PC-9 (cell line): ENCODE measurements around the gene KIFC1. TPM values are rescaled to one million over a fixed set of nuclear protein-coding genes. Genes with fewer than 3 reads are reported as not detected.
A peak's percentile ranks its signal among the peaks of the same experiment; 100 is the strongest.
"Not testable (repeated sequence)": the region's sequence is repeated elsewhere in the genome, so short reads cannot be mapped to it uniquely, and the experiment has no call there.

Experiments
- BruUV-seq: library from RNA; stranded (reverse); fragments of 400-500 nt; replicated peaks from 2 replicates; lab custom pipeline; 2021; lab: Mats Ljungman, UMichigan
- CTCF ChIA-PET: fragments of 300-600 bp; sonication (Branson Sonifier 250); formaldehyde crosslinking; loops from one replicate; lab custom pipeline; 2022; ENCODE audit warnings: antibody characterized with exemption; lab: Charles Lee
- POLR2A ChIA-PET: fragments of 300-600 bp; sonication (Branson Sonifier 250); formaldehyde crosslinking; loops from one replicate; lab custom pipeline; 2022; ENCODE audit warnings: antibody characterized with exemption; ENCODE audit not compliant: unreplicated experiment; lab: Charles Lee
- DNase-seq, 2 experiments: peaks; one replicate each; pipeline versions ENCODE4 v3.0.0 to v3.0.0-alpha.2; 2015 to 2022; ENCODE audit warnings: mixed read lengths in 1 of 2
- H2AFZ ChIP-seq: fragments of 200-600 bp; sonication (generic); 2 replicates; pipeline ENCODE4 v1.8.1; 2017; ENCODE audit warnings: antibody characterized with exemption
- H3F3A ChIP-seq: fragments of 200-600 bp; sonication (generic); 2 replicates; pipeline ENCODE4 v1.8.1; 2017; ENCODE audit warnings: antibody characterized with exemption, mild to moderate bottlenecking, low read depth; ENCODE audit not compliant: insufficient read depth
- H3K27ac ChIP-seq: fragments of 200-600 bp; sonication (generic); 2 replicates; pipeline ENCODE4 v1.6.1; 2016; ENCODE audit warnings: mixed run types
- H3K27me3 ChIP-seq: fragments of 200-600 bp; sonication (generic); 2 replicates; pipeline ENCODE4 v1.6.1; 2016; ENCODE audit warnings: low read depth, mixed run types; ENCODE audit not compliant: insufficient read depth
- H3K36me3 ChIP-seq: fragments of 200-600 bp; sonication (generic); 2 replicates; pipeline ENCODE4 v1.6.1; 2016; ENCODE audit warnings: low read depth, mixed run types
- H3K4me1 ChIP-seq: fragments of 200-600 bp; sonication (generic); replicated peaks from 2 replicates; pipeline ENCODE4 v1.6.1; 2016; ENCODE audit warnings: mixed run types; ENCODE audit not compliant: insufficient read depth
- H3K4me2 ChIP-seq: fragments of 200-600 bp; sonication (generic); 2 replicates; pipeline ENCODE4 v1.6.1; 2017; ENCODE audit warnings: mixed run types
- H3K4me3 ChIP-seq: fragments of 200-600 bp; sonication (generic); 2 replicates; pipeline ENCODE4 v1.6.1; 2016; ENCODE audit warnings: mixed run types
- H3K79me2 ChIP-seq: fragments of 200-600 bp; sonication (generic); 2 replicates; pipeline ENCODE4 v1.6.1; 2017; ENCODE audit warnings: low read depth, mixed run types
- H3K9me2 ChIP-seq: fragments of 200-600 bp; sonication (generic); 2 replicates; pipeline ENCODE4 v1.8.1; 2017; ENCODE audit warnings: mild to moderate bottlenecking; ENCODE audit not compliant: insufficient read depth
- H3K9me3 ChIP-seq: fragments of 200-600 bp; sonication (generic); 2 replicates; pipeline ENCODE4 v1.8.1; 2016; ENCODE audit warnings: low read depth; ENCODE audit not compliant: insufficient read depth
- H4K20me1 ChIP-seq: fragments of 200-600 bp; sonication (generic); 2 replicates; pipeline ENCODE4 v1.8.1; 2017; ENCODE audit not compliant: insufficient read depth
- CTCF ChIP-seq: fragments of 200-600 bp; sonication (generic); conservative IDR thresholded peaks from 2 replicates; pipeline ENCODE4 v1.6.1; 2017; ENCODE audit warnings: mixed run types, antibody characterized with exemption, mild to moderate bottlenecking, moderate library complexity
- EZH2 ChIP-seq: fragments of 200-600 bp; sonication (generic); IDR thresholded peaks from 2 replicates; pipeline ENCODE4 v1.8.0; 2017; ENCODE audit warnings: antibody characterized with exemption, low read depth
- intact Hi-C: fragments of 100-400 bp; cut with micrococcal nuclease; formaldehyde crosslinking; loops from one replicate; pipeline ENCODE4 v1.10.0; 2022; ENCODE audit not compliant: unreplicated experiment
- total RNA-seq: library from RNA; stranded (reverse); gene quantifications from 2 replicates; pipeline ENCODE4 v1.2.3, GENCODE V29; 2021

KIFC1 gene
- total RNA-seq, 1 experiment from 2014 or later: 91.4 TPM

GRCh38 chr6:33392979-33393378, 1.4 kb downstream of the KIFC1 start:
- H3K9me2 ChIP-seq: no peaks in the 10 kb centered on the region
- H4K20me1 ChIP-seq: no peaks in the 10 kb centered on the region; the same call in 1 of the 2 replicates
- no peak overlapping the region for H3K27ac ChIP-seq
- H3K9me3 ChIP-seq: no peaks in the 10 kb centered on the region
- CTCF ChIA-PET: no interaction called here
- H3K4me3 ChIP-seq: peak overlapping the region; percentile 63
- no TSS peak for BruUV-seq
- H2AFZ ChIP-seq: no peak overlapping the region
- no peaks in the 10 kb centered on the region for H3K36me3 ChIP-seq
- intact Hi-C loops: no loop called here
- TF ChIP-seq CTCF (no peak), EZH2 (no peak)
- no peak for DNase-seq
- H3K79me2 ChIP-seq: peaks cover 62% of the 10 kb centered on the region
- peak overlapping the region; percentile 95 for H3K4me2 ChIP-seq
- no peaks in the 10 kb centered on the region for H3K27me3 ChIP-seq
- H3K4me1 ChIP-seq: peaks cover 39% of the 10 kb centered on the region
- POLR2A ChIA-PET: no interaction called here
- H3F3A ChIP-seq: peaks cover 11% of the 10 kb centered on the region; the same call in 1 of the 2 replicates

GRCh38 chr6:33397541-33397940, 5.9 kb downstream of the KIFC1 start:
- intact Hi-C loops: no loop called here
- no peaks in the 10 kb centered on the region; the same call in 1 of the 2 replicates for H4K20me1 ChIP-seq
- H3K4me1 ChIP-seq: peaks cover 31% of the 10 kb centered on the region
- H3K27ac ChIP-seq: no peak overlapping the region
- H3K9me3 ChIP-seq: no peaks in the 10 kb centered on the region
- peaks cover 59% of the 10 kb centered on the region for H3K79me2 ChIP-seq
- no peak overlapping the region for H3K4me2 ChIP-seq
- H3K9me2 ChIP-seq: no peaks in the 10 kb centered on the region
- no peaks in the 10 kb centered on the region for H3K27me3 ChIP-seq
- no peak for DNase-seq
- TF ChIP-seq EZH2: no peak
- TF ChIP-seq CTCF: no peak
- H3K36me3 ChIP-seq: no peaks in the 10 kb centered on the region
- no TSS peak for BruUV-seq
- peaks cover 2% of the 10 kb centered on the region; the same call in 1 of the 2 replicates for H3F3A ChIP-seq
- H3K4me3 ChIP-seq: no peak overlapping the region
- H2AFZ ChIP-seq: no peak overlapping the region
- ChIA-PET POLR2A (no interaction called here), CTCF (no interaction called here)

GRCh38 chr6:33398601-33399000, 7.0 kb downstream of the KIFC1 start:
- H4K20me1 ChIP-seq, H3K9me2 ChIP-seq, H3K27me3 ChIP-seq, H3K36me3 ChIP-seq, BruUV-seq, DNase-seq, H3K4me3 ChIP-seq, CTCF ChIA-PET, intact Hi-C loops, H2AFZ ChIP-seq, H3K4me2 ChIP-seq, H3F3A ChIP-seq, H3K27ac ChIP-seq, H3K9me3 ChIP-seq: not testable (repeated sequence)
- peaks cover 48% of the 10 kb centered on the region for H3K79me2 ChIP-seq
- H3K4me1 ChIP-seq: peaks cover 20% of the 10 kb centered on the region
- POLR2A ChIA-PET: interaction anchor here (0.7 kb wide), 1 partner anchor 73 kb away, joined by 3 read pairs; no protein-coding TSS in a partner anchor

- H4K20me1 ChIP-seq, POLR2A ChIA-PET, BruUV-seq, H2AFZ ChIP-seq, H3K4me3 ChIP-seq, H3K9me2 ChIP-seq, H3F3A ChIP-seq, CTCF ChIA-PET, H3K4me2 ChIP-seq, H3K27me3 ChIP-seq, intact Hi-C loops, H3K4me1 ChIP-seq, H3K27ac ChIP-seq, DNase-seq, H3K9me3 ChIP-seq: not testable (repeated sequence)
- Histone ChIP-seq H3K79me2 (peaks cover 36% of the 10 kb centered on the region), H3K36me3 (peaks cover 11% of the 10 kb centered on the region; the same call in 1 of the 2 replicates)
These were observed 8.3 kb downstream of the KIFC1 start for GRCh38 chr6:33399881-33400280.
